NCI-H187 treated with DMSO at 0.1 percent for 48 hours (cell line): ENCODE data around the gene MAST4.
A peak's percentile ranks its signal among the peaks of the same experiment; 100 is the strongest.

Source experiments
- DNase-seq: peaks from one replicate; lab custom pipeline; 2025; lab: John Stamatoyannopoulos, UW

The MAST4 gene

GRCh38 chr5:67021031-67021430 lies 424.8 kb downstream of the MAST4 start:
- no peak for DNase-seq

GRCh38 chr5:67021521-67021920 lies 425.3 kb downstream of the MAST4 start:
- no peak for DNase-seq

GRCh38 chr5:67021962-67022361 lies 425.8 kb downstream of the MAST4 start:
- no peak for DNase-seq

- DNase-seq, result no peak
Observed at GRCh38 chr5:67025457-67025856, 429.3 kb downstream of the MAST4 start.

GRCh38 chr5:67026278-67026677 lies 430.1 kb downstream of the MAST4 start:
- no peak for DNase-seq

GRCh38 chr5:67027171-67027570 lies 431.0 kb downstream of the MAST4 start:
- DNase-seq, result no peak

- no peak for DNase-seq
Observed at GRCh38 chr5:67028371-67028770, 432.2 kb downstream of the MAST4 start.

GRCh38 chr5:67028941-67029340 lies 432.7 kb downstream of the MAST4 start:
- no peak for DNase-seq

GRCh38 chr5:67029481-67029880 lies 433.3 kb downstream of the MAST4 start:
- DNase-seq, result no peak

GRCh38 chr5:67030289-67031056 lies 434.3 kb downstream of the MAST4 start:
- no peak for DNase-seq

GRCh38 chr5:67031057-67031443 lies 434.9 kb downstream of the MAST4 start:
- no peak for DNase-seq

- DNase-seq, result no peak
Observed at GRCh38 chr5:67031692-67032091, 435.5 kb downstream of the MAST4 start.

GRCh38 chr5:67032921-67033664 lies 436.9 kb downstream of the MAST4 start:
- DNase-seq, result no peak

- DNase-seq, result peak; percentile 82
Observed at GRCh38 chr5:67033880-67034651, 437.9 kb downstream of the MAST4 start.

- DNase-seq, result no peak
Observed at GRCh38 chr5:67035098-67035740, 439.0 kb downstream of the MAST4 start.

GRCh38 chr5:67037171-67037570 lies 441.0 kb downstream of the MAST4 start:
- DNase-seq, result no peak

GRCh38 chr5:67038817-67039603 lies 442.8 kb downstream of the MAST4 start:
- DNase-seq, result no peak

- DNase-seq, result no peak
Observed at GRCh38 chr5:67042176-67043003, 446.2 kb downstream of the MAST4 start.

GRCh38 chr5:67043796-67044511 lies 447.8 kb downstream of the MAST4 start:
- no peak for DNase-seq
